HG03045 (cell line): ENCODE results near the gene TRIM46.
A peak's percentile ranks its signal among the peaks of the same experiment; 100 is the strongest.
"Not testable (repeated sequence)": the region's sequence is repeated elsewhere in the genome, so short reads cannot be mapped to it uniquely, and the experiment has no call there.

Source experiments
- ATAC-seq: cut with Tn5 transposase; IDR thresholded peaks from one replicate; pipeline ENCODE4 v1.9.1; 2021; ENCODE audit warnings: mild to moderate bottlenecking, moderate library complexity; ENCODE audit not compliant: unreplicated experiment

TRIM46 gene

DNA sequence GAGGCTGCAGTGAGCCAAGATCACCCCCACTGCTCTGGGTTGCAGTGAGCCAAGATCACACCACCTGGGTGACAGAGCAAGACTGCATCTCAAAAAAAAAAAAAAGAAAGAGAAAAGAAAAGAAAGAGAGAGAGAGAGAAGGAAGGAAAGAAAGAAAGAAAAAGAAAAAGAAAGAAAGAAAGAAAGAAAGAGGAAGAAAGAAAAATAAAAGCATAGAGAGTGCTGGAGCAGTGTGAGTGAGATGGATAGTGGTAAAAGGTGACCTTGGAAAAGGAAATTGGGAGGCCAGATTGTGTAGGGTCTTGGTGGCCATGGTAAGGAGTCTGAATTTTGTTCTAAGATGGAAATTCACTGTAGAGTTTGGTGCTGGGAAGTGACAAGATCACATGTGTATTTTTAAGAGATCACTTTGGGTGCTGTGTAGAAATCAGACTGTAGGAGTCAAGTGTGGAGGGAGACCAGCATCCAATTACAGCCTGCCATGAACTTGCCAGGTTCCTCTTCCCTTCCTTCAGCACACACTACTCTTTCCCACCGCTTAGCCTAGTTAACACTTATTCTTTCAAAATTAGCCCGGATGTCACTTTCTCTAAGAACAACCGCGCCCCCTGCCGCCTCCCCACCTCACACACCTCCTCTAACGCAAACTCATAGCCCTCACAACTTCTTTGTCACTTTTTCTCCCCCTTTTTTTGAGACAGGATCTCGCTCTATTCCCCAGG lies 52.7 kb downstream of the TRIM46 start:
- ATAC-seq, result no peak

DNA sequence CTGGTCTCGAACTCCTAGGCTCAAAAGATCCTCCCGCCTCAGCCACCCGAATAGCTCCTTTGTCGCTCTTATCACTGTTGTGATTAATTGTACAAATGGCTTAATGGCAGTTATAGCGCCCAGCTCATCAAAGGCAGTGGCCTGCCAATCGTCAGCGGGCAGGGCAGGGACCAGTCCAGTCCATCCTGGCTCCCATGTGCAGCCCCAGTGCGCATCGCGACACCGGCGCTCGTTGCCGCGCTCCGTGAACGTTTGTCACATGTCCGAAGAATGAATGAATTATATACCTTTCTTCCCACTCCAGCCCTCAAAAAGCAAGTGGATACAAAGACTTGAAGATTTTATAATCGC lies 53.2 kb downstream of the TRIM46 start:
- ATAC-seq, result no peak

DNA sequence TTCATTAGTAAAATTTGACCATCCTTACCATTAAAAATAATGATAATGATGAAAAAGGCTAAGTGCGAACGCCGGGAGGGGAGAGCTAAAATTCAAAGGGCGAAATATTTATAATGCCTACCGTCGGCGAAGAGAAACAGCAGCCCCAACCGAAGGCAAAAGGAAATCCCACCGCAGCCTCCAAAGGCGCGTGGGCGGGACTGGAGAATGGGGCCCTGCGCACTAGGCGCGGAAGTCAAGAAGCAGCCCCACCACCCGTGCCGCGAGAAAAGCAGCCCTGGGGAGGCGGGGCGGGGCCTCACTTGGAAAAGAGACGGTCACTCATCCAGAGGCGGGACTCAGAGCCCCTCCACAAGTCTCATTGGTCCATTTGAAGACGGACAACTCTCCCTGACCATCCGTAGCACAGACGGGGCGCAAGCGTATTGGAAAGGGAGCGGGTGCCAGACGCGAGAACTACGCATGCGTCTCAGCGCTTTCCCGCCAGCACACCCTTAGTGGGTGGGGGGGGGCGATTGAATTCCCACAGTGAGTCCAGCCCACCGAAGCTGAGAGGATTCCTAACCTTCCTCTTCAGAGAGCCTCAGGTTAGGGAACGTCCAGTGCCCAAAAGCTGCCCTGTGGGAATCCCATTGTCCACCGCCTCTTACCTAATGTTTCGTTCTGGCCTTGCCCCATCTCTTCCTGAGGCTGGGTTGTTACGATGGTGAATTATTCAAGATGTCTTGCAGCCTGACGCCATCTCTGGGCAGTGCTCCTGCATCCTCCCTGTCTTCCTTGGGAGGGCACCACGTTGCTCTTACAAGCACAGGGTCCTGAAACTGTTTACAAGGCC lies 53.8 kb downstream of the TRIM46 start:
- peak; percentile 91 for ATAC-seq

DNA sequence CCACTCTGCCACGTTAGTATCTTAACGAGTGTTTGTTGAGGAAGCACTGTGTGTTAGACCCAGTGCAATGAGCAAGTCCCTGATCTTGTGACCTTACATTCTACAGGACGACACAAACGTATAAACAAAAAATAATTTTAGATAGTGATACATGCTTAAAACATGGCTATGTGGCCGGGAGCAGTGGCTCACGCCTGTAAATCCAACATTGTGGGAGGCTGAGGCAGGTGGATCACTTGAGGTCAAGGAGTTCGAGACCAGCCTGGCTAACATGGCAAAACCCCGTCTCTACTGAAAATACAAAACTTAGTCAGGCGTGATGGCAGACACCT lies 54.4 kb downstream of the TRIM46 start:
- ATAC-seq, result no peak

DNA sequence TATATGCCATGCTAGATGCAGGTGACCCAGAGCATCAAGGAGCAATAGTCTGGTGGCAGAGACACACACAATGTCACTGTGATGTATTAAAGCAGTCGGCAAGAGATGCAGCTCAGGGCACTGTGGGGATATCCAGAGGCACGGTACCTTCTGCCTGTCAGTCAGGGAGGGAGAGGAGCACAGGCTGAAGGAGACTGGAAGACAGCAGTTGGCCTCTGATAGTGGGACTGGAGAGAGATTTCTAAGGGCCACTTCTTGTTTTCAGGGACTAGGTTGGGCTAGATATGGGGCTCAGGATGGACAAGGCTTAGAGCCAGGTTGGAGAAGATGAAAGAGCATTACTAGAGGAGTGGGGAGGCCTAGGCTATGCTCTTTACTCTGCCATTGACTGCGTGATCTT lies 57.7 kb downstream of the TRIM46 start:
- not testable (repeated sequence) for ATAC-seq

DNA sequence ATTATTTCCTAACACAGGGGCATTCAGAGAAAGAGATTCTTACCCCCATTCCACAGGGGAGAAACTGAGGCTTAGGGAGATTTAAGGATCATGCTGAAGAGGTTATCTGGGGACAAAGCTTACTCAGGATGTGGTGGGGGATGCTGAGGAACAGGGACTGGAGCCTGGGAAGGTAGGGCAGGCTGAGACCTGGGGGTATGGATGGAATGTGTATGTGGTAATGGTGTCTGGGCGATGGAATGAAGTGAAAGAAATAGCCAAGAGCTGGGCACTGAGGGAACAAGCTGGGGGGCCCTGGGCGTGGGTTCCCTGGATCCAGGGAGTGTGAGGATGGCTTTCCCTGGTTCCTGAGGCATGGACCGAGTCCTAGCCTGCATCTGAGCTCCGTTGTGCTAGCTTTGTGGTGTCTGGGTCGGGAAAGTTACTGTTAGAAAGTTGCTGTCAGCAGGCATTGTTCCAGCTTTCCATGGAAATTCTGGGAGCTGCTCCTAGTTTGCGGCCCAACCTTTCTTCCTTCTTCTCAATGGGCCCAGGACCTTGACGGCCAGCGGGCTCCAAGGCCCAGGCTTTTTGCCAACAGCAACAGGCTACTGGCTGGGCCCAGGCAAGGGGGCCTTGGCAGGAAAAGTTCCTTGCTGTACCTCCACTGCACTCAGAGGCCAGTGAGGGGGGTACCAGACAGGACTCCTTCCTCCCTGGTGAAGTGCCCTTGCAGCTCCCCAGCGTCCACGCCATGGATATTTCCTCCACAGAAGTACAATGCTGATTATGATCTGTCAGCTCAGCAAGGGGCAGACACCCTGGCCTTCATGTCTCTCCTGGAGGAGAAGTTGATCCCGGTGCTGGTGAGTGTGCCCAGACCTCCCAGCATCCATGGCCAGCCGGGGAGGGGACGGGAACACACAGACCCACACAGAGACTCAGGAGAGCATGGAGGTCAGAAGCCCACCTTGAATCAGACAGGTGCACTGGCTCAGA lies 58.6 kb downstream of the TRIM46 start:
- not testable (repeated sequence) for ATAC-seq

DNA sequence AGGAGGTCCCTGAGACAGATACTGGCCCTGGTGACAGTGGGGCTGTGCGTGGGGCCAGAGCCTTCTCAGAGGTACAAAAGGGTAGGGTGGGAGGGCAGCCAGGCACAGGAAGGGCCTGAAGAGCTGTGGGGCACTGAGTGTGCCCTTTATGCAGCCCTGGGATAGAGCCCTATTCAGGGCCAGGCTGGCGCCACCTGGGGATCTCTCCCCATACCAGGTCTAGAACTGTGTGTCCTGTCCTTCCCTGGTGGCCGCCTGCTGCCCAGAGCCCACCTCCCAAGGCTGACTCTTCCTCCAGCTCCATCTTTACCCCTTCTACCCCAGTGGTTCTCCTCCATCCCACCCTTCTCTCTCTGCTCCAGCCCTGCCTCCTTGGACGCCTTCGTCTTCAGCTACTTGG lies 59.9 kb downstream of the TRIM46 start:
- ATAC-seq, result not testable (repeated sequence)
